GM18498 (cell line): ENCODE data around the gene SHLD1.
"Not testable (repeated sequence)": the region's sequence is repeated elsewhere in the genome, so short reads cannot be mapped to it uniquely, and the experiment has no call there.

ENCODE experiments used
- ATAC-seq: cut with Tn5 transposase; IDR thresholded peaks from one replicate; pipeline ENCODE4 v1.9.1; 2021; ENCODE audit warnings: mild to moderate bottlenecking, moderate library complexity; ENCODE audit not compliant: unreplicated experiment

SHLD1 gene

GRCh38 chr20:5779071-5779900 lies 29.1 kb downstream of the SHLD1 start:
- no peak for ATAC-seq

GRCh38 chr20:5780846-5781217 lies 30.6 kb downstream of the SHLD1 start:
- no peak for ATAC-seq

GRCh38 chr20:5781367-5781766 lies 31.2 kb downstream of the SHLD1 start:
- not testable (repeated sequence) for ATAC-seq

GRCh38 chr20:5781798-5782750 lies 31.9 kb downstream of the SHLD1 start:
- no peak for ATAC-seq

- ATAC-seq = no peak
Observed at GRCh38 chr20:5784735-5785134, 34.5 kb downstream of the SHLD1 start.

- ATAC-seq = no peak
Observed at GRCh38 chr20:5785146-5785545, 34.9 kb downstream of the SHLD1 start.

GRCh38 chr20:5786930-5787795 lies 37.0 kb downstream of the SHLD1 start:
- ATAC-seq = no peak

GRCh38 chr20:5787796-5788165 lies 37.6 kb downstream of the SHLD1 start:
- no peak for ATAC-seq

- peak; percentile 75 for ATAC-seq
Observed at GRCh38 chr20:5788385-5788895, 38.2 kb downstream of the SHLD1 start.

- ATAC-seq = no peak
Observed at GRCh38 chr20:5789827-5790226, 39.6 kb downstream of the SHLD1 start.

GRCh38 chr20:5793916-5794315 lies 43.7 kb downstream of the SHLD1 start:
- ATAC-seq = no peak

GRCh38 chr20:5796331-5797040 lies 46.3 kb downstream of the SHLD1 start:
- no peak for ATAC-seq

- no peak for ATAC-seq
Observed at GRCh38 chr20:5797165-5797564, 47.0 kb downstream of the SHLD1 start.

GRCh38 chr20:5797843-5798462 lies 47.8 kb downstream of the SHLD1 start:
- ATAC-seq = peak; percentile 97

- not testable (repeated sequence) for ATAC-seq
Observed at GRCh38 chr20:5803754-5804303, 53.6 kb downstream of the SHLD1 start.

- no peak for ATAC-seq
Observed at GRCh38 chr20:5806457-5807263, 56.5 kb downstream of the SHLD1 start.

GRCh38 chr20:5807431-5807830 lies 57.2 kb downstream of the SHLD1 start:
- no peak for ATAC-seq

- no peak for ATAC-seq
Observed at GRCh38 chr20:5808901-5809300, 58.7 kb downstream of the SHLD1 start.
